SH-SY5Y (cell line): ENCODE measurements around the gene PCDH9.

Experiments
- GATA2 ChIP-seq: IDR thresholded peaks from 2 replicates; pipeline ENCODE4 v1.6.1; 2011; ENCODE audit warnings: mild to moderate bottlenecking, low read depth, low read length
- GATA3 ChIP-seq: IDR thresholded peaks from 2 replicates; pipeline ENCODE4 v1.6.1; 2011; ENCODE audit warnings: low read depth, mild to moderate bottlenecking, low read length, moderate library complexity

The PCDH9 gene

GRCh38 chr13:67048084-67048820, 181.9 kb downstream of the PCDH9 start:
- TF ChIP-seq GATA3 (no peak), GATA2 (no peak)

GRCh38 chr13:67045357-67045756, 184.8 kb downstream of the PCDH9 start:
- TF ChIP-seq GATA2 (no peak), GATA3 (no peak)

- TF ChIP-seq GATA2 (no peak), GATA3 (no peak)
Observed at GRCh38 chr13:67043901-67044300, 186.2 kb downstream of the PCDH9 start.

GRCh38 chr13:67042556-67042955, 187.6 kb downstream of the PCDH9 start:
- TF ChIP-seq GATA2 = no peak
- TF ChIP-seq GATA3 = no peak

GRCh38 chr13:67036699-67037457, 193.3 kb downstream of the PCDH9 start:
- TF ChIP-seq GATA3 = no peak
- TF ChIP-seq GATA2 = no peak

GRCh38 chr13:67033170-67033569, 197.0 kb downstream of the PCDH9 start:
- TF ChIP-seq GATA3 (no peak), GATA2 (no peak)

- no peak for TF ChIP-seq GATA3
- TF ChIP-seq GATA2 = no peak
Observed at GRCh38 chr13:67023130-67023876, 206.8 kb downstream of the PCDH9 start.

GRCh38 chr13:67018775-67019174, 211.4 kb downstream of the PCDH9 start:
- TF ChIP-seq GATA3 = no peak
- no peak for TF ChIP-seq GATA2

GRCh38 chr13:67017276-67017675, 212.9 kb downstream of the PCDH9 start:
- TF ChIP-seq GATA2 (no peak), GATA3 (no peak)

GRCh38 chr13:67015976-67016600, 214.0 kb downstream of the PCDH9 start:
- TF ChIP-seq GATA2 (no peak), GATA3 (no peak)

GRCh38 chr13:67014399-67014798, 215.7 kb downstream of the PCDH9 start:
- no peak for TF ChIP-seq GATA3
- TF ChIP-seq GATA2 = no peak

GRCh38 chr13:67013709-67014108, 216.4 kb downstream of the PCDH9 start:
- no peak for TF ChIP-seq GATA2
- no peak for TF ChIP-seq GATA3

- no peak for TF ChIP-seq GATA2
Observed at GRCh38 chr13:67008075-67008668, 222.0 kb downstream of the PCDH9 start.

- TF ChIP-seq GATA3 (no peak), GATA2 (no peak)
Observed at GRCh38 chr13:67004511-67004910, 225.6 kb downstream of the PCDH9 start.

- TF ChIP-seq GATA2 (no peak), GATA3 (no peak)
Observed at GRCh38 chr13:67003743-67004142, 226.4 kb downstream of the PCDH9 start.
